ENCODE results near the gene LYZL4. TPM values are rescaled to one million over a fixed set of nuclear protein-coding genes. Genes with fewer than 3 reads are reported as not detected.

LYZL4 gene
- total and polyA plus RNA-seq, 4 donors: not detected

DNA sequence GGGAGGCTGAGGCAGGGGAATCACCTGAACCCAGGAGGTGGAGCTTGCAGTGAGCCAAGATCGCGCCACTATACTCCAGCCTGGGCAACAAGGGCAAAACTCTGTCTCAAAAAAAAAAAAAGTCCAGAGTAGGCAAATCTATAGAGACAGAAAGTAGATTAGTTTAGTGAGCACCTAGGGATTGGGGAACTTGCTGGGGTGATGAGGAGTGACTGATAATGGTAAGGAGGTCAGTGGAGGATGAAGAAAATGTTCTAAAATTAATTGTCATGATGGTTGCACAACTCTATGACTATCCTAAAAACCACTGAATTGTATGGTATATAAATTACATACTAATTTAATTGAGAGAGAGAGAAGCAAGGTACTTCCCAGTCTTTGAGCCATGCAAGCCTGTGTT lies 27.8 kb upstream of the LYZL4 start:
- H3K9me3 ChIP-seq (ENCODE audit: control insufficient read depth in 4 of 4, low read length in 3 of 4): no peaks in the 10 kb centered on the region
- no peaks in the 10 kb centered on the region for H3K36me3 ChIP-seq (ENCODE audit: control insufficient read depth in 4 of 4, insufficient read depth in 3 of 4, low read depth in 1 of 4, low read length in 3 of 4)
- no peak overlapping the region for H3K27ac ChIP-seq (ENCODE audit: low read depth in 1 of 2, low read length in 2 of 2)
- H3K9ac ChIP-seq (ENCODE audit: low read depth in 1 of 2, low read length in 2 of 2): no peak overlapping the region
- TF ChIP-seq FOXA1 (IDR thresholded peaks at IDR 0.05) (no peak), RXRA (IDR thresholded peaks at IDR 0.05) (no peak), RAD21 (IDR thresholded peaks at IDR 0.05) (no peak), YY1 (IDR thresholded peaks at IDR 0.05) (no peak), REST (IDR thresholded peaks at IDR 0.05) (no peak), EGR1 (IDR thresholded peaks at IDR 0.05; ENCODE audit: low read depth in 2 of 2) (no peak), HNF4A (conservative IDR thresholded peaks at IDR 0.05) (no peak)
- TF ChIP-seq, protein P1, sequence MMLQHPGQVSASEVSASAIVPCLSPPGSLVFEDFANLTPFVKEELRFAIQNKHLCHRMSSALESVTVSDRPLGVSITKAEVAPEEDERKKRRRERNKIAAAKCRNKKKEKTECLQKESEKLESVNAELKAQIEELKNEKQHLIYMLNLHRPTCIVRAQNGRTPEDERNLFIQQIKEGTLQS (IDR thresholded peaks at IDR 0.05): no peak
- 96% methylated on average over 2 of the region's 2 CpGs for WGBS
- DNase-seq (ENCODE audit: low spot score): no peak
- peaks cover 0 to 3% (median 0%) of the 10 kb centered on the region in 4 donors for H3K27me3 ChIP-seq (ENCODE audit: control insufficient read depth in 4 of 4, insufficient read depth in 4 of 4, low read length in 3 of 4)
- no peak overlapping the region for H3K4me3 ChIP-seq (ENCODE audit: low read depth in 1 of 3, low read length in 3 of 3)
- peaks cover 0 to 2% (median 0%) of the 10 kb centered on the region in 4 donors for H3K4me1 ChIP-seq (ENCODE audit: control insufficient read depth in 4 of 4, insufficient read depth in 4 of 4, low read length in 3 of 4)

DNA sequence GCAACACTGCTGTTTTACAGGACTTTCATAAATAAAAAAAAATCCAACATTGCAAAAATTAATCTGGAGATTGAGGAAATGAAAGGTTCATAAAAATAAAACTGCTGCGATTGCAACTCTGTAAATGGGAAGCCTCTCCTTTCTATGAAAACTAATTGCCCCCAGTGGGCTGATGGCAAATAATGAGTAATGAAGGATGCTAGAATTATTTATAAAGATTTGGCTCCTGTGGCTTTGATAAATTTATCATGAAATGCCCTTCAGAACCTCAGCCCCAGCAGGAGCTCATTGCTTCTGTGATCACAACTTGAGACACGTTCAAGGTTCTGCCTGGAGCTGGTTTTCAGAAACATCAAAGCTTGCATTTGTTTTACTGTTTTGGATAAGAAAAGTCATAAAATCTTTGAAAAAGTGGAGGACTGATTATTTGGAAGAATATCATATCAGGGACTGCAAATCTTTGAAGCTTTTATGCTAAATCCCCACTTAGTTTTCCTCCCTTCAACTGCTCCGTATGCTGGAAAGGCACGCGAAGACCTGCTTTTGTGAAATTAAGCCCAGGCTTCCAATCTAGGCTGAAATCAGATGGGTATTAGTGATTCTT lies 24.5 kb upstream of the LYZL4 start:
- no peak overlapping the region for H3K9ac ChIP-seq (ENCODE audit: low read depth in 1 of 2, low read length in 2 of 2)
- TF ChIP-seq RAD21 (IDR thresholded peaks at IDR 0.05): no peak
- no peak for TF ChIP-seq CTCF (IDR thresholded peaks at IDR 0.05; ENCODE audit: low read depth, low read length, missing input control)
- TF ChIP-seq NR2F2 (IDR thresholded peaks at IDR 0.05): no peak
- TF ChIP-seq MAX (IDR thresholded peaks at IDR 0.05): no peak
- TF ChIP-seq ZBTB33 (IDR thresholded peaks at IDR 0.05): no peak
- TF ChIP-seq HNF4A (conservative IDR thresholded peaks at IDR 0.05): no peak
- no peak for TF ChIP-seq REST (IDR thresholded peaks at IDR 0.05)
- TF ChIP-seq YY1 (IDR thresholded peaks at IDR 0.05): no peak
- no peak for TF ChIP-seq HNF4G (IDR thresholded peaks at IDR 0.05)
- TF ChIP-seq RXRA (IDR thresholded peaks at IDR 0.05): no peak
- no peak for TF ChIP-seq TAF1 (conservative IDR thresholded peaks at IDR 0.05)
- no peak for TF ChIP-seq FOXA1 (IDR thresholded peaks at IDR 0.05)
- no peak for TF ChIP-seq GABPA (IDR thresholded peaks at IDR 0.05 in 1 of 2, conservative IDR thresholded peaks at IDR 0.05 in 1 of 2)
- TF ChIP-seq, protein P1 (IDR thresholded peaks at IDR 0.05): no peak
- no peak for TF ChIP-seq EGR1 (IDR thresholded peaks at IDR 0.05; ENCODE audit: low read depth in 2 of 2)
- TF ChIP-seq JUND (IDR thresholded peaks at IDR 0.05): no peak
- no peak for TF ChIP-seq FOXA2 (IDR thresholded peaks at IDR 0.05)
- no peak for TF ChIP-seq SP1 (IDR thresholded peaks at IDR 0.05)
- peaks cover 0 to 7% (median 0%) of the 10 kb centered on the region in 4 donors for H3K27me3 ChIP-seq (ENCODE audit: control insufficient read depth in 4 of 4, insufficient read depth in 4 of 4, low read length in 3 of 4)
- peaks cover 0 to 7% (median 3%) of the 10 kb centered on the region in 4 donors for H3K9me3 ChIP-seq (ENCODE audit: control insufficient read depth in 4 of 4, low read length in 3 of 4)
- no peak for DNase-seq (ENCODE audit: low spot score)
- H3K4me1 ChIP-seq (ENCODE audit: control insufficient read depth in 4 of 4, insufficient read depth in 4 of 4, low read length in 3 of 4): peaks cover 0 to 2% (median 0%) of the 10 kb centered on the region in 4 donors
- H3K4me3 ChIP-seq (ENCODE audit: low read depth in 1 of 3, low read length in 3 of 3): no peak overlapping the region
- WGBS: 79% methylated on average over 5 of the region's 5 CpGs
- H3K27ac ChIP-seq (ENCODE audit: low read depth in 1 of 2, low read length in 2 of 2): no peak overlapping the region
- H3K36me3 ChIP-seq (ENCODE audit: control insufficient read depth in 4 of 4, insufficient read depth in 3 of 4, low read depth in 1 of 4, low read length in 3 of 4): no peaks in the 10 kb centered on the region

Data from liver (tissue), 9 donors.